Fibroblast of villous mesenchyme (primary cell): ENCODE data around the gene RBM20. TPM values are rescaled to one million over a fixed set of nuclear protein-coding genes. Genes with fewer than 3 reads are reported as not detected.

ENCODE experiments used
- DNase-seq: peaks from one replicate; pipeline ENCODE4 v3.0.0-alpha.2; 2010; ENCODE audit warnings: low read depth
- H3K4me3 ChIP-seq: 2 replicates; pipeline ENCODE4 v1.5.1; 2011; ENCODE audit warnings: low read depth, mild to moderate bottlenecking, low read length
- total RNA-seq: library from RNA; depleted of rRNA; stranded (reverse); fragments of >200 nt; gene quantifications from 2 replicates; pipeline ENCODE4 v1.2.3, GENCODE V29; 2012
- TF ChIP-seq, protein P1 (sequence below): IDR thresholded peaks from 2 replicates; pipeline ENCODE4 v1.5.1; 2012; ENCODE audit warnings: low read depth, mild to moderate bottlenecking, low read length; ENCODE audit not compliant: insufficient read depth

The RBM20 gene
- total RNA-seq, 1 donor, result under 0.01 TPM

- TF ChIP-seq, protein P1, sequence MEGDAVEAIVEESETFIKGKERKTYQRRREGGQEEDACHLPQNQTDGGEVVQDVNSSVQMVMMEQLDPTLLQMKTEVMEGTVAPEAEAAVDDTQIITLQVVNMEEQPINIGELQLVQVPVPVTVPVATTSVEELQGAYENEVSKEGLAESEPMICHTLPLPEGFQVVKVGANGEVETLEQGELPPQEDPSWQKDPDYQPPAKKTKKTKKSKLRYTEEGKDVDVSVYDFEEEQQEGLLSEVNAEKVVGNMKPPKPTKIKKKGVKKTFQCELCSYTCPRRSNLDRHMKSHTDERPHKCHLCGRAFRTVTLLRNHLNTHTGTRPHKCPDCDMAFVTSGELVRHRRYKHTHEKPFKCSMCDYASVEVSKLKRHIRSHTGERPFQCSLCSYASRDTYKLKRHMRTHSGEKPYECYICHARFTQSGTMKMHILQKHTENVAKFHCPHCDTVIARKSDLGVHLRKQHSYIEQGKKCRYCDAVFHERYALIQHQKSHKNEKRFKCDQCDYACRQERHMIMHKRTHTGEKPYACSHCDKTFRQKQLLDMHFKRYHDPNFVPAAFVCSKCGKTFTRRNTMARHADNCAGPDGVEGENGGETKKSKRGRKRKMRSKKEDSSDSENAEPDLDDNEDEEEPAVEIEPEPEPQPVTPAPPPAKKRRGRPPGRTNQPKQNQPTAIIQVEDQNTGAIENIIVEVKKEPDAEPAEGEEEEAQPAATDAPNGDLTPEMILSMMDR, result no peak
- no peak for DNase-seq
- H3K4me3 ChIP-seq, result no peak overlapping the region
These were observed 169.8 kb downstream of the RBM20 start for GRCh38 chr10:110813743-110814472.

- no peak overlapping the region for H3K4me3 ChIP-seq
- TF ChIP-seq, protein P1, result no peak
- no peak for DNase-seq
These were observed 171.3 kb downstream of the RBM20 start for GRCh38 chr10:110815354-110816004.

GRCh38 chr10:110817614-110818013, 173.5 kb downstream of the RBM20 start:
- TF ChIP-seq, protein P1, result no peak
- no peak for DNase-seq

GRCh38 chr10:110818311-110819256, 174.4 kb downstream of the RBM20 start:
- no peak for DNase-seq
- TF ChIP-seq, protein P1, result no peak
- no peak overlapping the region for H3K4me3 ChIP-seq

More at GRCh38 chr10:110817614-110818013, 173.5 kb downstream of the RBM20 start:
- H3K4me3 ChIP-seq, result no peak overlapping the region

DNA sequence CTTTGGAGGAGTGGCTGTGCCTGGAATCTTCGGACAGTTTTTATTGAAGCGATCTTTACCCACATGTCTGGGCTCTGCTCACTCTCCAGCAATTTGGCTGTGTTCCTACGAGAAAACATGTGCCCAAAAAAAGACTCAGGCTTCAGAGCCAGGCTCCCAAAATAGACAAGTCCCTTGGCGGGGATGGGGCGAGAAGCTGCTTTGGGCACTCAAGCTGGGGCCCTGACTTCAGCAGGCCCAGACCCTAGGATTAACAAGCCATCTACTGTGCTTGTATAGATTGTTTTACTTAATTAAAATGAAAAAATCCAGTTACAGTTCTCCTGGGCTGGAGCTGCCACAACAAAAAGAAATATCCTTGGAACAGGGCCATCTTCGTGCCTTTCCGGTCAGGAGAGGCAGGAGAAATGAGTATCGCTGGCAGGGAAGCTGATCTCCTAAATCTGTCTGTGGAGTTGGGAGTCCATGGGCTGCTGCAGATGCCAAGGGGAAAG, 176.2 kb downstream of the RBM20 start:
- DNase-seq, result peak; percentile 24
- no peak overlapping the region for H3K4me3 ChIP-seq
- TF ChIP-seq, protein P1, result no peak

DNA sequence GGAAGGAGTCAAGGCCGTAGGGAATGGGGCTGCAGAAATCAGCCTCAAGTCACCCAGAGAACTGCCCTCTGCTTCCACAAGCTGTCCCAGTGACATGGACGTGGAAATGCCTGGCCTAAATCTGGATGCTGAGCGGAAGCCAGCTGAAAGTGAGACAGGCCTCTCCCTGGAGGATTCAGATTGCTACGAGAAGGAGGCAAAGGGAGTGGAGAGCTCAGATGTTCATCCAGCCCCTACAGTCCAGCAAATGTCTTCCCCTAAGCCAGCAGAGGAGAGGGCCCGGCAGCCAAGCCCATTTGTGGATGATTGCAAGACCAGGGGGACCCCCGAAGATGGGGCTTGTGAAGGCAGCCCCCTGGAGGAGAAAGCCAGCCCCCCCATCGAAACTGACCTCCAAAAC, 177.4 kb downstream of the RBM20 start:
- TF ChIP-seq, protein P1, result no peak
- no peak overlapping the region for H3K4me3 ChIP-seq
- no peak for DNase-seq
